Measurements from ENCODE around the gene PTPRK. TPM values are rescaled to one million over a fixed set of nuclear protein-coding genes. Genes with fewer than 3 reads are reported as not detected.

Gene PTPRK
- total and polyA plus RNA-seq, 2 of the 8 experiments (the other 6 are each of a cell fraction or from before 2014, with no cell fraction given), result 11.4 to 47.3 TPM

- Histone ChIP-seq H2BK5ac (ENCODE audit: low read depth, low read length) (no peak overlapping the region), H3K36me3 (ENCODE audit: control insufficient read depth in 2 of 4, insufficient read depth in 4 of 4, low read length in 3 of 4) (no peaks in the 10 kb centered on the region), H4K5ac (ENCODE audit: insufficient read length, low read depth, low read length) (no peak overlapping the region), H3K79me2 (ENCODE audit: control insufficient read depth in 1 of 2, insufficient read depth in 2 of 2, low read length in 2 of 2) (peaks cover 0 to 14% of the 10 kb centered on the region in 2 experiments; a peak in 1 of 4 replicates), H3K14ac (ENCODE audit: insufficient read length) (no peak overlapping the region), H3K79me1 (ENCODE audit: low read depth, low read length) (no peaks in the 10 kb centered on the region), H3K4ac (replicated peaks; ENCODE audit: insufficient read length, low read depth, low read length) (no peak overlapping the region), H2AFZ (ENCODE audit: low read length) (no peak overlapping the region), H3K27me3 (replicated peaks in 1 of 4; ENCODE audit: control insufficient read depth in 3 of 4, extremely low read depth in 1 of 4, insufficient read depth in 3 of 4, low read length in 3 of 4) (no peaks in the 10 kb centered on the region), H2BK12ac (ENCODE audit: low read depth, low read length) (no peak overlapping the region), H3K23ac (ENCODE audit: insufficient read length) (no peak overlapping the region), H3K56ac (replicated peaks; ENCODE audit: insufficient read length, low read depth, low read length) (no peak overlapping the region), H2BK120ac (replicated peaks; ENCODE audit: low read depth, low read length) (no peak overlapping the region), H3K9me3 (ENCODE audit: insufficient read depth in 2 of 2, low read depth in 1 of 2, low read length in 1 of 2) (no peaks in the 10 kb centered on the region), H4K20me1 (replicated peaks in 1 of 2; ENCODE audit: control insufficient read depth in 1 of 2, insufficient read depth in 2 of 2, low read length in 2 of 2) (no peaks in the 10 kb centered on the region), H2BK20ac (ENCODE audit: low read length) (no peak overlapping the region), H3K4me1 (replicated peaks in 1 of 4; ENCODE audit: control insufficient read depth in 3 of 4, insufficient read depth in 4 of 4, low read length in 3 of 4) (no peaks in the 10 kb centered on the region), H2BK15ac (ENCODE audit: low read length) (no peak overlapping the region), H3K9ac (replicated peaks in 1 of 4; ENCODE audit: extremely low read depth in 1 of 4, low read depth in 3 of 4, low read length in 3 of 4) (no peak overlapping the region), H3K23me2 (ENCODE audit: low read depth, low read length) (no peaks in the 10 kb centered on the region; the same call in 1 of the 2 replicates), H2AK5ac (ENCODE audit: low read depth, low read length) (no peak overlapping the region), H3K27ac (ENCODE audit: low read depth, low read length) (no peak overlapping the region), H4K8ac (ENCODE audit: extremely low read depth, insufficient read depth, low read length) (no peak overlapping the region), H3K4me3 (ENCODE audit: extremely low read depth in 1 of 4, insufficient read depth in 2 of 4, low read depth in 3 of 4, low read length in 4 of 4) (no peak overlapping the region), H4K91ac (replicated peaks; ENCODE audit: insufficient read length, low read length) (no peak overlapping the region), H3K4me2 (ENCODE audit: insufficient read depth in 1 of 2, low read depth in 2 of 2, low read length in 2 of 2) (no peak overlapping the region), H3K18ac (ENCODE audit: extremely low read depth, low read length) (no peak overlapping the region)
- ChIA-PET CTCF (ENCODE audit: partially characterized antibody) (interaction anchor here (0.6 to 2.6 kb wide), 3 partner anchors 8 to 621 kb away, joined by 3 to 5 read pairs (median 3); no protein-coding TSS in a partner anchor), POLR2A (ENCODE audit: partially characterized antibody) (interaction anchor here (0.7 kb wide), 1 partner anchor 516 kb away, joined by 3 read pairs; no protein-coding TSS in a partner anchor)
- TF ChIP-seq NANOG (IDR thresholded peaks at IDR 0.05; ENCODE audit: insufficient read depth, low read depth, low read length, poor library complexity, severe bottlenecking) (no peak), CHD1 (IDR thresholded peaks at IDR 0.05; ENCODE audit: low read depth, low read length) (no peak), KDM1A (IDR thresholded peaks at IDR 0.05; ENCODE audit: borderline replicate concordance, low read length) (no peak), YY1 (IDR thresholded peaks at IDR 0.05; ENCODE audit: low read depth, low read length) (no peak), RNF2 (IDR thresholded peaks at IDR 0.05; ENCODE audit: borderline replicate concordance, low read depth, low read length, missing control alignments, poor library complexity, severe bottlenecking) (no peak), EZH2 (IDR thresholded peaks at IDR 0.05; ENCODE audit: low read depth, low read length, severe bottlenecking) (no peak), NRF1 (IDR thresholded peaks at IDR 0.05; ENCODE audit: low read depth, low read length) (no peak)
- WGBS, 2 experiments (ENCODE audit: extremely low coverage in 1 of 2, insufficient coverage in 1 of 2, insufficient read length in 1 of 2, insufficient replicate concordance in 2 of 2, low coverage in 1 of 2, low lambda C conversion rate in 2 of 2, missing lambda C conversion rate in 1 of 2), result 94% methylated on average over 1 of the region's 1 CpG; no CpG with 5 or more reads in 1 of the 2 experiments
- DNase-seq (ENCODE audit: low read depth in 1 of 2, low spot score in 2 of 2), result no peak
- FAIRE-seq, result no peak
Measured at GRCh38 chr6:128335963-128336362, 184.4 kb downstream of the PTPRK start.
